AG10803 (cell line): ENCODE results near the gene ZYG11B.
"Not testable (repeated sequence)": the region's sequence is repeated elsewhere in the genome, so short reads cannot be mapped to it uniquely, and the experiment has no call there.

Experiments
- DNase-seq: peaks from one replicate; pipeline ENCODE4 v3.0.0; 2010; ENCODE audit warnings: low read depth
- H3K4me3 ChIP-seq: 2 replicates; pipeline ENCODE4 v1.5.1; 2011; ENCODE audit warnings: mild to moderate bottlenecking, low read length, control low read depth
- TF ChIP-seq, protein P1 (sequence below): conservative IDR thresholded peaks from 2 replicates; pipeline ENCODE4 v1.5.1; 2011; ENCODE audit warnings: mild to moderate bottlenecking, low read length, control low read depth, inconsistent platforms

ZYG11B gene

DNA sequence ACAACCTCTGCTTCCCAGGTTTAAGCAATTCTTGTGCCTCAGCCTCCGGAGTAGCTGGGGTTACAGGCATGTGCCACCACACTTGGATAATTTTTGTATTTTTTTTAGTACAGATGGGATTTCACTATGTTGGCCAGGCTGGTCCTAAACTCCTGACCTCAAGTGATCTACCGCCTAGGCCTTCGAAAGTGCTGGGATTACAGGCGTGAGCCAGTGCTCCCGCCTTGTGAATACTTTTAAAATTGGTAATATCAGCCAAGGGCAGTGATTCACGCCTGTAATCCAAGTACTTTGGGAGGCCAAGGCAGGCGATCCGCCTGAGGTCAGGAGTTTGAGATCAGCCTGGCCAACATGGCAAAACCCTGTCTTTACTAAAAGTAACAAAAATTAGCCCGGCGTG, 33.7 kb downstream of the ZYG11B start:
- no peak for DNase-seq
- no peak overlapping the region for H3K4me3 ChIP-seq
- TF ChIP-seq, protein P1, sequence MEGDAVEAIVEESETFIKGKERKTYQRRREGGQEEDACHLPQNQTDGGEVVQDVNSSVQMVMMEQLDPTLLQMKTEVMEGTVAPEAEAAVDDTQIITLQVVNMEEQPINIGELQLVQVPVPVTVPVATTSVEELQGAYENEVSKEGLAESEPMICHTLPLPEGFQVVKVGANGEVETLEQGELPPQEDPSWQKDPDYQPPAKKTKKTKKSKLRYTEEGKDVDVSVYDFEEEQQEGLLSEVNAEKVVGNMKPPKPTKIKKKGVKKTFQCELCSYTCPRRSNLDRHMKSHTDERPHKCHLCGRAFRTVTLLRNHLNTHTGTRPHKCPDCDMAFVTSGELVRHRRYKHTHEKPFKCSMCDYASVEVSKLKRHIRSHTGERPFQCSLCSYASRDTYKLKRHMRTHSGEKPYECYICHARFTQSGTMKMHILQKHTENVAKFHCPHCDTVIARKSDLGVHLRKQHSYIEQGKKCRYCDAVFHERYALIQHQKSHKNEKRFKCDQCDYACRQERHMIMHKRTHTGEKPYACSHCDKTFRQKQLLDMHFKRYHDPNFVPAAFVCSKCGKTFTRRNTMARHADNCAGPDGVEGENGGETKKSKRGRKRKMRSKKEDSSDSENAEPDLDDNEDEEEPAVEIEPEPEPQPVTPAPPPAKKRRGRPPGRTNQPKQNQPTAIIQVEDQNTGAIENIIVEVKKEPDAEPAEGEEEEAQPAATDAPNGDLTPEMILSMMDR = no peak

DNA sequence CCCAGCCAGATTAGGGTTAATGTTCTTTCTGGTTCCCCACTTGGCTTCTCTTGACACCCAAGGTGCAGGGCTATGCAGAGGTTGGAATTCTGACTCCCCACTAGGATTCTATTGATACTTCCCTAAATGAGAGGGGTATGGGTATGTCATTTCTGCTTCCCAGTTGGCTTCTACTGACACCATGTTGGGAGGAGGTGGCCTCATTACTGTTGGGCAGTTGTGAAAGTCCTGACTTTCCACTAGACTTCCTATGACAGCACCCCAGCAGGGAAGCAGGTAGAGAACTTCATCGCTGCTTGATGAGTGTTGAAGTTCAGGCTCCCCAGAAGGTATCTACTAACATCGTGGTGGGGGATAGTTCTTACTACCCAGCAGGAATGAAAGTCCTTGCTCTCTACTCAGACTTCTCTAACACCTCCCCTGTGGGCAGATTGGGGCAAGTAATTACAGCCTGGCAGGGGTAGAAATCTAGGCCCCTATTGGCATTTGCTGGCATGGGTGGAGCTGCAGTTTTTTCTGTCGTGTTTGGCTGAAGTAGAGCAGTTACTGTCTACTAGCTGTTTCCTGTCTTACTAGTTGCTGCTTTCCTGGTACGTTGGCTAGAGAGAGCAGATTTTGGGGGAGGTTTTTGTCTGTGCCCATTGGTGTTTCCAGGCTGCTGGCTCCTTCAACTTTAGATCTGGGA, 41.5 kb downstream of the ZYG11B start:
- no peak for DNase-seq
- no peak overlapping the region for H3K4me3 ChIP-seq
- TF ChIP-seq, protein P1 = no peak

DNA sequence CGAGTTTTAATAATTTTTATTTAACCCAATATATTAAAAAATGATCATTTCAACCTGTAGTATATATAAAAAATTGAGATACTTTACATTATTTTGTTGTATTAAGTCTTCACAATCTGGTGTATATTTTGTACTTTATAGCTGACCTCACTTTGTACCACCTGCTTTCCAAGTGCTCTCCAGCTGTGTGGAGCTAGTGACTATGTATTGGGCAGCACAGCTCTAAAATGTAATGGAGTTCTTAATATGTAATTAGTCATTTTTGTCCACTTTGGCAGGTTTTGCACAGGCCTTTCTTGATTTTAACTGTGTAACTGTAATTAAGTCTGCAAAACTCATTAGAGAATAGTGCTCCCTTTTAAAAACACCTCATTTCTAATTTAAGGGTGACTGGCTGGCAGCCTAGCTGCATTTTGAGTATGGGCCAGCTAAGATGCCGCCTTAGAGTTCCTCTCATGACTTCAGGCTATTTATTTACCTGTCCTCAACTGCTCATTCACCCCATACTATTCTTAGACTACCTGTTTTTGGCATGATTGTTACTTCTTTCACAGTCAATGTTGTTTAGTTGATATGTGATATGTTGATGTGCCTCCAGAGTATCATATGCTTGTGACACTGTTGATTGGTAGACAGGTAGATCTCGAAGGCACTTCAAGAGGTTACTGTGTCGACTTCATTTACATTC, 43.2 kb downstream of the ZYG11B start:
- no peak for DNase-seq
- TF ChIP-seq, protein P1 = no peak

DNA sequence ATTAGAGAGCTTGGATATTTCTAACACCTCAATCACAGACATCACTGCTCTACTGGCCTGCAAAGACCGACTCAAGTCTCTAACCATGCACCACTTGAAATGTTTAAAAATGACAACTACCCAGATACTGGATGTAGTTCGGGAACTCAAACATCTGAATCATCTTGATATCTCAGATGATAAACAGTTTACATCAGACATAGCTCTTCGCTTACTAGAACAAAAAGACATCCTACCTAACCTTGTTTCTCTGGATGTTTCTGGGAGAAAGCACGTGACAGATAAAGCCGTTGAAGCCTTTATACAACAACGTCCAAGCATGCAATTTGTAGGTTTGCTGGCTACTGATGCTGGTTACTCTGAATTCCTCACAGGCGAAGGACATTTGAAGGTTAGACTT, 45.1 kb downstream of the ZYG11B start:
- H3K4me3 ChIP-seq = no peak overlapping the region
- TF ChIP-seq, protein P1 = no peak
- DNase-seq = no peak

More for the DNA sequence above, 43.2 kb downstream of the ZYG11B start:
- no peak overlapping the region for H3K4me3 ChIP-seq

DNA sequence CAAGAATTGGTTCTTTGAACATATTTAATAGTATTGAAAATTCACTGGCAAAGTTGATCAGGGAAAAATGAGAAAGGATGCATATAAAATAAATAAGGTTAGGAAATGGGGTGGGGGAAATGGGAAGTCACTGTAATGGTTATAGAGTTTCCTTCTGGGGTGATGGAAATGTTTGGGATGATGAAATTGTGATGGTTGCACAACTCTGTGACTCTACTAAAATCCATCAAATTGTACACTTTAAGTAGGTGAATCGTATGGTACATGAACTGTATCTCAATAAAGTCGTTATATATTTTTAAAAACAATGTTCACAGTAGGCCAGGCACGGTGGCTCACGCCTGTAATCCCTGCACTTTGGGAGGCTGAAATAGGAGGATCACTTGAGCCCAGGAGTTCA, 59.9 kb downstream of the ZYG11B start:
- TF ChIP-seq, protein P1 = no peak
- DNase-seq = no peak
- H3K4me3 ChIP-seq = no peak overlapping the region

DNA sequence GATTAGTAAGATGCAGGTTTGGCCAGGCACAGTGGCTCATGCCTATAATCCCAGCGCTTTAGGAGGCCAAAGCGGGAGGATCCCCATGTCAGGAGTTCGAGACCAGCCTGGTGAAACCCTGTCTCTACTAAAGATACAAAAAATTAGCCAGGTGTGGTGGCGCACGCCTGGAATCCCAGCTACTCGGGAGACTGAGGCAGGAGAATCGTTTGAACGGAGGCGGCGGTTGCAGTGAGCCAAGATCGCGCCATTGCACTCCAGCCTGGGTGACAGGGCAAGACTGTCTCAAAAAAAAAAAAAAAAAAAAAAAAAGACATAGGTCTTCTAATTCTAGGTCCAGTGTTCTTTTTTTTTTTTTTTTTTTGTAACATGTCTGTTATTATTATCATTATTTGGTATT, 64.2 kb downstream of the ZYG11B start:
- DNase-seq, H3K4me3 ChIP-seq: not testable (repeated sequence)

DNA sequence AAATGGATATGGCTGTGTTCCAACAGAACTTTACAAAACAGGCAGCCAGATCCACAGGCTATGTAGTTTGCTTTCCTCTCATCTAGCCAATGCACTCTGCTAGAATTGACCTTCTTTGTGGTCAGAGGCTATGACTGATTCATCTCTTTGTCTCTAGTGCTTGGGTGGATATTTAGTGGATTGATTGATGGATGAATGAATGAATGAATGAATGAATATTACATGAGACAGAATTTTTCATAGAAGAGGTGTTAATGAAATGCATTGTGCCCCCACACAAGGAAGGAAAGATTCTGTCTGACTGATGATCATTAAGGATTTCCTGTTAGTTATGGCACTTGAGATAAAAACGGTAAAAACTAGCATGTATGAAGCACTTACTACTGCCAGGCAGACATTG, 65.8 kb downstream of the ZYG11B start:
- no peak for DNase-seq
- H3K4me3 ChIP-seq = no peak overlapping the region
- TF ChIP-seq, protein P1 = no peak

DNA sequence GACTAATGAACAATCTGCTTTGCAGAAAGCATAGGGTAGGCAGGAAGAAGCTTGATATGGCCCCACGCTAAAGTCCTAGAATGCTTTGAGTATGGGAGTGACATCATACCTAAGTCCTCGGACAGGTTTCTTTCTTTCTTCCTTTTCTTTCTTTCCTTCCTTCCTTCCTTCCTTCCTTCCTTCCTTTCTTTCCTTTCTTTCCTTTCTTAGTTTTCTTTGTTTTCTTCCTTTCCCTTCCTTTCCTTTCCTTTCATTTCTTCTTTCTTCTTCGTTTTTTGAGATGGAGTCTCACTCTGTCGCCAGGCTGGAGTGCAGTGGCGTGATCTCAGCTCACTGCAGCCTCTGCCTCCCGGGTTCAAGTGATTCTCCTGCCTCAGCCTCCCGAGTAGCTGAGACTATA, 67.5 kb downstream of the ZYG11B start:
- DNase-seq, H3K4me3 ChIP-seq: not testable (repeated sequence)
